WTC11 (cell line): Measurements from ENCODE around the gene ITGA2. TPM values are rescaled to one million over a fixed set of nuclear protein-coding genes. Genes with fewer than 3 reads are reported as not detected.

Experiments
- ATAC-seq: fragments of 200-7000 bp; cut with Tn5 transposase; 2 replicates; pipeline ENCODE4 v1.10.0; 2021; ENCODE audit warnings: mild to moderate bottlenecking, moderate library complexity
- CTCF ChIA-PET: fragments of 300-600 bp; sonication (Branson Sonifier 250); formaldehyde crosslinking; loops from one replicate; lab custom pipeline; 2021; ENCODE audit warnings: antibody characterized with exemption; lab: Charles Lee
- POLR2A ChIA-PET: fragments of 350-600 bp; sonication (Branson Sonifier 250); formaldehyde crosslinking; loops from one replicate; lab custom pipeline; 2021; ENCODE audit warnings: antibody characterized with exemption; lab: Charles Lee
- DNase-seq: peaks from one replicate; pipeline ENCODE4 v3.0.0; 2021; ENCODE audit warnings: low spot score
- H3K27ac Mint-ChIP-seq: 2 replicates; pipeline ENCODE4 v1.8.0; 2021; ENCODE audit warnings: mixed read lengths
- H3K27me3 Mint-ChIP-seq: 2 replicates; pipeline ENCODE4 v1.8.0; 2021; ENCODE audit warnings: low read depth, mild to moderate bottlenecking, moderate library complexity, mixed read lengths
- H3K36me3 Mint-ChIP-seq: 2 replicates; pipeline ENCODE4 v1.8.0; 2021; ENCODE audit warnings: mixed read lengths
- H3K4me1 Mint-ChIP-seq: 2 replicates; pipeline ENCODE4 v1.8.0; 2022; ENCODE audit warnings: mixed read lengths
- H3K4me3 Mint-ChIP-seq: 2 replicates; pipeline ENCODE4 v1.8.0; 2021; ENCODE audit warnings: mild to moderate bottlenecking, moderate library complexity, mixed read lengths
- H3K9me3 Mint-ChIP-seq: 2 replicates; pipeline ENCODE4 v1.8.0; 2021; ENCODE audit warnings: mixed read lengths
- ATF1 ChIP-seq: sonication (generic); formaldehyde crosslinking; IDR thresholded peaks from 2 replicates; pipeline ENCODE4 v1.8.1; 2023; ENCODE audit warnings: mild to moderate bottlenecking, moderate library complexity, missing genetic modification reagents
- ATF3 ChIP-seq: sonication (generic); formaldehyde crosslinking; conservative IDR thresholded peaks from 2 replicates; pipeline ENCODE4 v1.8.1; 2022; ENCODE audit warnings: mild to moderate bottlenecking, missing genetic modification reagents
- ETV6 ChIP-seq: sonication (generic); formaldehyde crosslinking; IDR thresholded peaks from 2 replicates; pipeline ENCODE4 v1.8.1; 2022; ENCODE audit warnings: mild to moderate bottlenecking, missing genetic modification reagents
- FOXJ3 ChIP-seq: sonication (generic); formaldehyde crosslinking; IDR thresholded peaks from 2 replicates; pipeline ENCODE4 v1.9.0; 2021; ENCODE audit warnings: missing genetic modification reagents, mild to moderate bottlenecking, borderline replicate concordance
- FOXP1 ChIP-seq: sonication (generic); formaldehyde crosslinking; IDR thresholded peaks from 2 replicates; pipeline ENCODE4 v1.8.0; 2022; ENCODE audit warnings: missing genetic modification reagents, mild to moderate bottlenecking, moderate library complexity, borderline replicate concordance
- GABPB1 ChIP-seq: sonication (generic); formaldehyde crosslinking; IDR thresholded peaks from 2 replicates; pipeline ENCODE4 v1.8.1; 2023; ENCODE audit warnings: mild to moderate bottlenecking, missing genetic modification reagents
- GTF2I ChIP-seq: fragments of 250-450 bp; sonication (Bioruptor Pico); conservative IDR thresholded peaks from 2 replicates; pipeline ENCODE4 v1.4.0; 2021; ENCODE audit warnings: mild to moderate bottlenecking
- KAT7 ChIP-seq: sonication (generic); formaldehyde crosslinking; IDR thresholded peaks from 2 replicates; pipeline ENCODE4 v1.8.1; 2023; ENCODE audit warnings: missing genetic modification reagents, mild to moderate bottlenecking, borderline replicate concordance
- MAX ChIP-seq: sonication (generic); formaldehyde crosslinking; IDR thresholded peaks from 2 replicates; pipeline ENCODE4 v1.8.0; 2022; ENCODE audit warnings: mild to moderate bottlenecking, missing genetic modification reagents
- NFYB ChIP-seq: sonication (generic); formaldehyde crosslinking; conservative IDR thresholded peaks from 2 replicates; pipeline ENCODE4 v1.8.0; 2022; ENCODE audit warnings: low read depth, missing genetic modification reagents
- NR1H2 ChIP-seq: sonication (generic); formaldehyde crosslinking; IDR thresholded peaks from 2 replicates; pipeline ENCODE4 v1.9.0; 2021; ENCODE audit warnings: mild to moderate bottlenecking, moderate library complexity, missing genetic modification reagents
- NR3C1 ChIP-seq: sonication (generic); formaldehyde crosslinking; conservative IDR thresholded peaks from 2 replicates; pipeline ENCODE4 v1.8.1; 2023; ENCODE audit warnings: low read depth, mild to moderate bottlenecking, missing genetic modification reagents
- SMAD4 ChIP-seq: sonication (generic); formaldehyde crosslinking; IDR thresholded peaks from 2 replicates; pipeline ENCODE4 v1.8.0; 2022; ENCODE audit warnings: mild to moderate bottlenecking, missing genetic modification reagents
- TEAD1 ChIP-seq: sonication (generic); formaldehyde crosslinking; IDR thresholded peaks from 2 replicates; pipeline ENCODE4 v1.8.0; 2022; ENCODE audit warnings: mild to moderate bottlenecking, missing genetic modification reagents
- USF1 ChIP-seq: sonication (generic); formaldehyde crosslinking; IDR thresholded peaks from 2 replicates; pipeline ENCODE4 v1.8.0; 2022; ENCODE audit warnings: mild to moderate bottlenecking, missing genetic modification reagents
- ZNF121 ChIP-seq: sonication (generic); formaldehyde crosslinking; IDR thresholded peaks from 2 replicates; pipeline ENCODE4 v1.8.0; 2023; ENCODE audit warnings: missing genetic modification reagents
- ZNF232 ChIP-seq: sonication (generic); formaldehyde crosslinking; IDR thresholded peaks from 2 replicates; pipeline ENCODE4 v1.8.0; 2022; ENCODE audit warnings: mild to moderate bottlenecking, missing genetic modification reagents
- ZNF263 ChIP-seq: sonication (generic); formaldehyde crosslinking; IDR thresholded peaks from 2 replicates; pipeline ENCODE4 v1.8.1; 2022; ENCODE audit warnings: low read depth, mild to moderate bottlenecking, moderate library complexity, missing genetic modification reagents
- ZNF396 ChIP-seq: fragments of 250-450 bp; sonication (Bioruptor Pico); IDR thresholded peaks from 2 replicates; pipeline ENCODE4 v1.8.0; 2021; ENCODE audit warnings: mild to moderate bottlenecking, moderate library complexity, borderline replicate concordance
- ZNF423 ChIP-seq: fragments of 250-450 bp; sonication (Bioruptor Pico); IDR thresholded peaks from 2 replicates; pipeline ENCODE4 v2.1.2; 2022; ENCODE audit warnings: mild to moderate bottlenecking, moderate library complexity
- ZNF425 ChIP-seq: fragments of 250-450 bp; sonication (Bioruptor Pico); conservative IDR thresholded peaks from 2 replicates; pipeline ENCODE4 v1.9.0; 2021; ENCODE audit warnings: mild to moderate bottlenecking
- ZNF671 ChIP-seq: fragments of 250-450 bp; sonication (Bioruptor Pico); IDR thresholded peaks from 2 replicates; pipeline ENCODE4 v1.8.0; 2021; ENCODE audit warnings: mild to moderate bottlenecking
- total RNA-seq: library from RNA; stranded (reverse); gene quantifications from 3 replicates; pipeline ENCODE4 v1.2.3, GENCODE V29; 2021

ITGA2 gene
- total RNA-seq, 1 experiment from 2014 or later = 5.5 TPM

GRCh38 chr5:52989025-52989780 lies at the start of gene ITGA2 (continued):
- TF ChIP-seq GTF2I (CRISPR knock-in tag) (no peak), ZNF263 (CRISPR knock-in tag) (no peak), ZNF671 (CRISPR knock-in tag) (no peak), ATF3 (no peak), TEAD1 (no peak), FOXP1 (CRISPR knock-in tag) (0 out of 2 replicates have a peak, but pooled peaks have one; percentile 12), KAT7 (CRISPR knock-in tag) (no peak)

- TF ChIP-seq FOXP1 (CRISPR knock-in tag) (no peak), ATF3 (no peak), GTF2I (CRISPR knock-in tag) (no peak), MAX (CRISPR knock-in tag) (no peak), SMAD4 (no peak), ZNF423 (CRISPR knock-in tag) (no peak), ZNF425 (no peak), ZNF121 (CRISPR knock-in tag) (no peak), USF1 (CRISPR knock-in tag) (no peak), NFYB (CRISPR knock-in tag) (no peak), ZNF396 (no peak), GABPB1 (CRISPR knock-in tag) (no peak), ZNF232 (no peak), KAT7 (CRISPR knock-in tag) (no peak), FOXJ3 (CRISPR knock-in tag) (no peak)
- TF ChIP-seq, all 79 proteins: peak for 0
- ATAC-seq = peak; percentile 67
- Mint-ChIP-seq H3K4me3 (no peak overlapping the region), H3K9me3 (0 out of 2 replicates have a peak, but pooled peaks cover 4% of the 10 kb centered on the region), H3K27me3 (no peaks in the 10 kb centered on the region), H3K36me3 (no peaks in the 10 kb centered on the region), H3K4me1 (no peaks in the 10 kb centered on the region), H3K27ac (no peak overlapping the region)
- ChIA-PET CTCF (interaction anchor here (0.6 to 1.6 kb wide), 4 partner anchors 28 to 166 kb away, joined by 3 to 7 read pairs (median 4); partner anchors contain the start of gene MOCS2), POLR2A (no interaction called here)
- DNase-seq = no peak
These were observed 45.9 kb upstream of the ITGA2 start for GRCh38 chr5:52943285-52943684.

GRCh38 chr5:52943808-52944207 lies 45.3 kb upstream of the ITGA2 start:
- Mint-ChIP-seq H3K4me3 (no peak overlapping the region), H3K36me3 (no peaks in the 10 kb centered on the region), H3K4me1 (no peaks in the 10 kb centered on the region), H3K9me3 (0 out of 2 replicates have a peak, but pooled peaks cover 4% of the 10 kb centered on the region), H3K27ac (no peak overlapping the region), H3K27me3 (no peaks in the 10 kb centered on the region)
- ChIA-PET CTCF (interaction anchor here (0.6 to 1.6 kb wide), 4 partner anchors 28 to 166 kb away, joined by 3 to 7 read pairs (median 4); partner anchors contain the start of gene MOCS2), POLR2A (no interaction called here)
- no peak for DNase-seq
- ATAC-seq = no peak
- no peak for TF ChIP-seq FOXP1 (CRISPR knock-in tag)
- TF ChIP-seq NR1H2 = no peak
- no peak for TF ChIP-seq ETV6
- no peak for TF ChIP-seq ATF1 (CRISPR knock-in tag)
- TF ChIP-seq TEAD1 = no peak
- no peak for TF ChIP-seq ZNF232
- TF ChIP-seq NR3C1 (CRISPR knock-in tag) = no peak
